Nephron progenitor cell (in vitro differentiated cells): Measurements from ENCODE around the gene FAM81A.
"Not testable (repeated sequence)": the region's sequence is repeated elsewhere in the genome, so short reads cannot be mapped to it uniquely, and the experiment has no call there.

Source experiments
- DNase-seq: peaks from one replicate; pipeline ENCODE4 v3.0.0; 2021
- H3K27ac Mint-ChIP-seq: 2 replicates; pipeline ENCODE4 v1.8.0; 2021; ENCODE audit warnings: mild to moderate bottlenecking, moderate library complexity, mixed read lengths
- H3K27me3 Mint-ChIP-seq: 2 replicates; pipeline ENCODE4 v1.8.0; 2021; ENCODE audit warnings: mild to moderate bottlenecking, low read depth, mixed read lengths; ENCODE audit not compliant: poor library complexity
- H3K36me3 Mint-ChIP-seq: 2 replicates; pipeline ENCODE4 v1.8.0; 2021; ENCODE audit warnings: low read depth, mixed read lengths
- H3K4me1 Mint-ChIP-seq: 2 replicates; pipeline ENCODE4 v1.8.0; 2021; ENCODE audit warnings: mixed read lengths
- H3K4me3 Mint-ChIP-seq: 2 replicates; pipeline ENCODE4 v1.8.0; 2021; ENCODE audit warnings: mild to moderate bottlenecking, moderate library complexity, mixed read lengths
- H3K9me3 Mint-ChIP-seq: 2 replicates; pipeline ENCODE4 v1.8.0; 2021; ENCODE audit warnings: mild to moderate bottlenecking, moderate library complexity, mixed read lengths
- CTCF ChIP-seq: fragments of 200-600 bp; sonication (generic); IDR thresholded peaks from 2 replicates; pipeline ENCODE4 v1.5.0; 2021; ENCODE audit warnings: antibody characterized with exemption

FAM81A gene

GRCh38 chr15:59398220-59398619 lies 39.8 kb upstream of the FAM81A start:
- H3K27me3 Mint-ChIP-seq = peaks cover 4% of the 10 kb centered on the region
- H3K4me3 Mint-ChIP-seq = no peak overlapping the region
- no peak for TF ChIP-seq CTCF
- no peaks in the 10 kb centered on the region for H3K9me3 Mint-ChIP-seq
- H3K4me1 Mint-ChIP-seq = peaks cover 53% of the 10 kb centered on the region
- H3K36me3 Mint-ChIP-seq = no peaks in the 10 kb centered on the region
- DNase-seq = no peak
- H3K27ac Mint-ChIP-seq = no peak overlapping the region

GRCh38 chr15:59399465-59400102 lies 38.4 kb upstream of the FAM81A start:
- Mint-ChIP-seq H3K36me3 (no peaks in the 10 kb centered on the region), H3K27ac (no peak overlapping the region), H3K4me1 (peaks cover 58% of the 10 kb centered on the region), H3K27me3 (peaks cover 8% of the 10 kb centered on the region), H3K9me3 (no peaks in the 10 kb centered on the region), H3K4me3 (no peak overlapping the region)
- no peak for TF ChIP-seq CTCF
- DNase-seq = no peak

- H3K27ac Mint-ChIP-seq = peak overlapping the region; percentile 89
Measured at GRCh38 chr15:59400103-59400813, 37.7 kb upstream of the FAM81A start.

GRCh38 chr15:59401051-59401823 lies 36.7 kb upstream of the FAM81A start:
- H3K27ac Mint-ChIP-seq = peak overlapping the region; percentile 76
- H3K36me3 Mint-ChIP-seq, H3K27me3 Mint-ChIP-seq: not testable (repeated sequence)

More at GRCh38 chr15:59400103-59400813, 37.7 kb upstream of the FAM81A start:
- H3K4me1 Mint-ChIP-seq = peaks cover 58% of the 10 kb centered on the region
- no peak for DNase-seq
- H3K9me3 Mint-ChIP-seq = no peaks in the 10 kb centered on the region
- H3K27me3 Mint-ChIP-seq = peaks cover 10% of the 10 kb centered on the region
- no peaks in the 10 kb centered on the region for H3K36me3 Mint-ChIP-seq
- peak overlapping the region; percentile 9 for H3K4me3 Mint-ChIP-seq
- TF ChIP-seq CTCF = no peak

GRCh38 chr15:59401824-59402569 lies 36.0 kb upstream of the FAM81A start:
- peaks cover 4% of the 10 kb centered on the region for H3K36me3 Mint-ChIP-seq
- no peak for TF ChIP-seq CTCF
- H3K27ac Mint-ChIP-seq = peak overlapping the region; percentile 76
- peak overlapping the region; percentile 54 for H3K4me3 Mint-ChIP-seq
- no peaks in the 10 kb centered on the region for H3K9me3 Mint-ChIP-seq
- peak; percentile 12 for DNase-seq
- H3K4me1 Mint-ChIP-seq = peaks cover 55% of the 10 kb centered on the region
- peaks cover 6% of the 10 kb centered on the region for H3K27me3 Mint-ChIP-seq

More at GRCh38 chr15:59401051-59401823, 36.7 kb upstream of the FAM81A start:
- not testable (repeated sequence) for DNase-seq, H3K9me3 Mint-ChIP-seq
- H3K4me3 Mint-ChIP-seq = peak overlapping the region; percentile 54
- H3K4me1 Mint-ChIP-seq = peaks cover 59% of the 10 kb centered on the region
